ENCODE measurements around the gene GUCY2C. TPM values are rescaled to one million over a fixed set of nuclear protein-coding genes. Genes with fewer than 3 reads are reported as not detected.

GUCY2C gene
- total and polyA plus RNA-seq, 2 donors (not counting 3 experiments of a cell fraction or from before 2014, with no cell fraction given), result not detected

DNA sequence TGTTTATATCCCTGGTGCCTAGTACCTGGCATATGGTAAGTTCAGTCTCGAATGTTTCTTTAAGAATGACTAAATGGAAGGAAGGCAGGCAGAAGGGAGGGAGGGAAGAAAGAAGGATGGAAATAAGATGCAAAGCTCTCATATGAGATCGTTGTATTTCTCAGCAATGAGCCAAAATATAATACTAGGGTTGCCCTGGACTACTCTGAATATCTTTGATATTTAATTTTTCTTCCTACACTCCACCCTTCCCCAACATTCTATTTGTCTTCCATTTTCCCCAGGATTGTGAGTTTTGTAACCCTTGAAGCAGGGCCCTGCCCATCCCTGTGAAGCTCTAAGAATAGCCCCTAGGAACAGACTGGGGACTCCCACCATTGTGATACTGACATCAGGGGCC is 43.9 kb downstream of the GUCY2C start:
- dilution Hi-C loops (cut with MboI; ENCODE audit: extremely low pct_ligation_motif_present, low sequenced_read_pairs), result no loop called here
- H3K27ac ChIP-seq (ENCODE audit: insufficient read depth, low read depth, low read length), result no peak overlapping the region
- no peaks in the 10 kb centered on the region for H3K79me2 ChIP-seq (ENCODE audit: control insufficient read depth, insufficient read depth, low read length)
- H3K9me3 ChIP-seq (replicated peaks; ENCODE audit: control insufficient read depth, insufficient read depth, low read length), result no peaks in the 10 kb centered on the region
- no peak overlapping the region for H3K4me2 ChIP-seq (ENCODE audit: insufficient read depth, low read length)
- H3K36me3 ChIP-seq (ENCODE audit: control insufficient read depth in 2 of 2, extremely low read depth in 1 of 2, insufficient read depth in 2 of 2, low read length in 2 of 2), result no peaks in the 10 kb centered on the region
- ChIA-PET POLR2A (no interaction called here), CTCF (no interaction called here)
- TF ChIP-seq JUN (IDR thresholded peaks at IDR 0.05; ENCODE audit: borderline replicate concordance, insufficient read depth, insufficient read length, low read depth), result no peak
- TF ChIP-seq FOS (IDR thresholded peaks at IDR 0.05; ENCODE audit: borderline replicate concordance, insufficient read depth, low read length), result no peak
- no peak for TF ChIP-seq POLR2AphosphoS5 (IDR thresholded peaks at IDR 0.05; ENCODE audit: insufficient read depth, low read depth, low read length)
- no peak for TF ChIP-seq POLR2A (IDR thresholded peaks at IDR 0.05; ENCODE audit: low read depth, low read length)
- no peak for TF ChIP-seq MYC (IDR thresholded peaks at IDR 0.05; ENCODE audit: low read depth, low read length)
- H2AFZ ChIP-seq (ENCODE audit: low read depth, low read length), result no peak overlapping the region
- FAIRE-seq (no peak), DNase-seq (ENCODE audit: low read depth, low spot score) (no peak)
- BruUV-seq (replicated peaks), result no TSS peak
- intact Hi-C loops (cut with micrococcal nuclease), result no loop called here
- H3K9ac ChIP-seq (replicated peaks; ENCODE audit: extremely low read depth, insufficient read depth, low read length), result no peak overlapping the region
- H3K4me3 ChIP-seq (replicated peaks in 1 of 3; ENCODE audit: insufficient read depth in 1 of 3, low read depth in 1 of 3, low read length in 3 of 3), result no peak overlapping the region
- no peaks in the 10 kb centered on the region for H3K9me1 ChIP-seq (replicated peaks; ENCODE audit: control insufficient read depth, extremely low read depth, insufficient read depth, low read length)
- no peaks in the 10 kb centered on the region for H3K4me1 ChIP-seq (ENCODE audit: control insufficient read depth, extremely low read depth, insufficient read depth, low read length)
- H3K27me3 ChIP-seq (ENCODE audit: control insufficient read depth in 2 of 2, insufficient read depth in 2 of 2, low read length in 2 of 2), result no peaks in the 10 kb centered on the region
- no peaks in the 10 kb centered on the region for H4K20me1 ChIP-seq (replicated peaks; ENCODE audit: control insufficient read depth, extremely low read depth, insufficient read depth, low read length)

DNA sequence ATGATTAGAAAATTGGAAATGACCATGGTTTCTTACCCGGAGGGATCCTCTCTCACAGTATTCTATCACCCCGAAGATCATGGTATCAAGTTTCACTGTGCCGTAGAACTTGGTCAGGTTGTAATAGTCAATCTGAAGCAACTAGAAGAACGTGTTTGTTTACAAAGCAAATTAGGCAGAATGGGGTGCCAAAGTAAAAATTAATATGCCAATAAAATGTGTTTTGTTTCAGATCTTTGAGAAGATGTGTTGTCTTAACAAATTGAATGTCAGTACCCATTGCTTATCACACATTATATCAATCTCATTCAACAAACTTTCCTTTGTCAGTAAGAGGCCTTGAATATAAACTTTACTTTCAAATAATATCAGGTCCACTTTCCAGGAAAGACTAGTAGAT is 45.0 kb downstream of the GUCY2C start:
- ChIA-PET CTCF (no interaction called here), POLR2A (no interaction called here)
- Histone ChIP-seq H3K79me2 (ENCODE audit: control insufficient read depth, insufficient read depth, low read length) (no peaks in the 10 kb centered on the region), H3K9ac (replicated peaks; ENCODE audit: extremely low read depth, insufficient read depth, low read length) (no peak overlapping the region), H3K9me1 (replicated peaks; ENCODE audit: control insufficient read depth, extremely low read depth, insufficient read depth, low read length) (no peaks in the 10 kb centered on the region), H3K36me3 (ENCODE audit: control insufficient read depth in 2 of 2, extremely low read depth in 1 of 2, insufficient read depth in 2 of 2, low read length in 2 of 2) (no peaks in the 10 kb centered on the region), H3K4me1 (ENCODE audit: control insufficient read depth, extremely low read depth, insufficient read depth, low read length) (no peaks in the 10 kb centered on the region), H3K27me3 (ENCODE audit: control insufficient read depth in 2 of 2, insufficient read depth in 2 of 2, low read length in 2 of 2) (no peaks in the 10 kb centered on the region), H4K20me1 (replicated peaks; ENCODE audit: control insufficient read depth, extremely low read depth, insufficient read depth, low read length) (no peaks in the 10 kb centered on the region), H3K4me3 (replicated peaks in 1 of 3; ENCODE audit: insufficient read depth in 1 of 3, low read depth in 1 of 3, low read length in 3 of 3) (no peak overlapping the region), H3K9me3 (replicated peaks; ENCODE audit: control insufficient read depth, insufficient read depth, low read length) (no peaks in the 10 kb centered on the region), H3K27ac (ENCODE audit: insufficient read depth, low read depth, low read length) (no peak overlapping the region), H2AFZ (ENCODE audit: low read depth, low read length) (no peak overlapping the region), H3K4me2 (ENCODE audit: insufficient read depth, low read length) (no peak overlapping the region)
- intact Hi-C loops (cut with micrococcal nuclease), result no loop called here
- dilution Hi-C loops (cut with MboI; ENCODE audit: extremely low pct_ligation_motif_present, low sequenced_read_pairs), result no loop called here
- TF ChIP-seq MYC (IDR thresholded peaks at IDR 0.05; ENCODE audit: low read depth, low read length) (no peak), FOS (IDR thresholded peaks at IDR 0.05; ENCODE audit: borderline replicate concordance, insufficient read depth, low read length) (no peak), POLR2A (IDR thresholded peaks at IDR 0.05; ENCODE audit: low read depth, low read length) (no peak), JUN (IDR thresholded peaks at IDR 0.05; ENCODE audit: borderline replicate concordance, insufficient read depth, insufficient read length, low read depth) (no peak), EZH2 (IDR thresholded peaks at IDR 0.05; ENCODE audit: borderline replicate concordance, low read depth, low read length, severe bottlenecking) (no peak), GATA2 (IDR thresholded peaks at IDR 0.05; ENCODE audit: insufficient read depth, insufficient read length, low read depth, low read length) (no peak), POLR2AphosphoS5 (IDR thresholded peaks at IDR 0.05; ENCODE audit: insufficient read depth, low read depth, low read length) (no peak)
- TF ChIP-seq, protein P1, sequence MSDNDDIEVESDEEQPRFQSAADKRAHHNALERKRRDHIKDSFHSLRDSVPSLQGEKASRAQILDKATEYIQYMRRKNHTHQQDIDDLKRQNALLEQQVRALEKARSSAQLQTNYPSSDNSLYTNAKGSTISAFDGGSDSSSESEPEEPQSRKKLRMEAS (IDR thresholded peaks at IDR 0.05; ENCODE audit: insufficient read depth, insufficient read length), result no peak
- TF ChIP-seq, protein P2, sequence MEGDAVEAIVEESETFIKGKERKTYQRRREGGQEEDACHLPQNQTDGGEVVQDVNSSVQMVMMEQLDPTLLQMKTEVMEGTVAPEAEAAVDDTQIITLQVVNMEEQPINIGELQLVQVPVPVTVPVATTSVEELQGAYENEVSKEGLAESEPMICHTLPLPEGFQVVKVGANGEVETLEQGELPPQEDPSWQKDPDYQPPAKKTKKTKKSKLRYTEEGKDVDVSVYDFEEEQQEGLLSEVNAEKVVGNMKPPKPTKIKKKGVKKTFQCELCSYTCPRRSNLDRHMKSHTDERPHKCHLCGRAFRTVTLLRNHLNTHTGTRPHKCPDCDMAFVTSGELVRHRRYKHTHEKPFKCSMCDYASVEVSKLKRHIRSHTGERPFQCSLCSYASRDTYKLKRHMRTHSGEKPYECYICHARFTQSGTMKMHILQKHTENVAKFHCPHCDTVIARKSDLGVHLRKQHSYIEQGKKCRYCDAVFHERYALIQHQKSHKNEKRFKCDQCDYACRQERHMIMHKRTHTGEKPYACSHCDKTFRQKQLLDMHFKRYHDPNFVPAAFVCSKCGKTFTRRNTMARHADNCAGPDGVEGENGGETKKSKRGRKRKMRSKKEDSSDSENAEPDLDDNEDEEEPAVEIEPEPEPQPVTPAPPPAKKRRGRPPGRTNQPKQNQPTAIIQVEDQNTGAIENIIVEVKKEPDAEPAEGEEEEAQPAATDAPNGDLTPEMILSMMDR (IDR thresholded peaks at IDR 0.05; ENCODE audit: extremely low read depth in 1 of 2, insufficient read depth in 1 of 2, low read depth in 1 of 2, low read length in 2 of 2), result no peak
- FAIRE-seq (no peak), DNase-seq (ENCODE audit: low read depth, low spot score) (no peak)
- BruUV-seq (replicated peaks), result no TSS peak

Measured in endothelial cell of umbilical vein (primary cell).